K562 (cell line): ENCODE results near the gene GTF2A2. TPM values are rescaled to one million over a fixed set of nuclear protein-coding genes. Genes with fewer than 3 reads are reported as not detected.

Source experiments
- CBFA2T2 ChIP-seq: fragments of 450-650 bp; conservative IDR thresholded peaks from 2 replicates; pipeline ENCODE4 v1.6.1; 2017; ENCODE audit warnings: mild to moderate bottlenecking
- ESRRB ChIP-seq: fragments of 250-450 bp; sonication (Bioruptor Pico); IDR thresholded peaks from 2 replicates; pipeline ENCODE4 v1.5.0; 2020; ENCODE audit warnings: mild to moderate bottlenecking, moderate library complexity, borderline replicate concordance
- HNRNPH1 ChIP-seq: fragments of 200-400 bp; formaldehyde crosslinking; optimal IDR thresholded peaks from 2 replicates; pipeline ENCODE3; 2017; ENCODE audit warnings: low read depth, mild to moderate bottlenecking, low read length, moderate library complexity
- KAT7 ChIP-seq: sonication (generic); formaldehyde crosslinking; IDR thresholded peaks from 2 replicates; pipeline ENCODE4 v1.8.0; 2022; ENCODE audit warnings: missing genetic modification reagents, mild to moderate bottlenecking, borderline replicate concordance
- MAZ ChIP-seq, 2 experiments: fragments of 450-650 bp in 1 of 2; sonication (generic) in 1 of 2; formaldehyde crosslinking; IDR thresholded peaks in 1 of 2; conservative IDR thresholded peaks in 1 of 2; 2 replicates each; pipeline versions ENCODE4 v1.4.0 to v1.5.0; 2020; ENCODE audit warnings: mild to moderate bottlenecking in 1 of 2, missing genetic modification reagents in 1 of 2
- MTA2 ChIP-seq: fragments of 450-650 bp; IDR thresholded peaks from 2 replicates; pipeline ENCODE4 v1.6.1; 2016; ENCODE audit warnings: low read depth
- NBN ChIP-seq: fragments of 450-650 bp; IDR thresholded peaks from 2 replicates; pipeline ENCODE4 v1.6.1; 2016; ENCODE audit warnings: low read depth, mild to moderate bottlenecking
- PTRF ChIP-seq: fragments of 450-650 bp; IDR thresholded peaks from 2 replicates; pipeline ENCODE4 v1.6.1; 2016; ENCODE audit warnings: mild to moderate bottlenecking, missing genetic modification characterization, missing compliant biosample characterization
- SAFB ChIP-seq: fragments of 200-400 bp; formaldehyde crosslinking; IDR thresholded peaks from 2 replicates; pipeline ENCODE4 v1.6.1; 2017; ENCODE audit warnings: low read depth, low read length, borderline replicate concordance
- SMARCA4 ChIP-seq: fragments of 450-650 bp; IDR thresholded peaks from 2 replicates; pipeline ENCODE4 v1.6.1; 2016
- SMARCC2 ChIP-seq: fragments of 450-650 bp; IDR thresholded peaks from 2 replicates; pipeline ENCODE4 v1.6.1; 2017; ENCODE audit warnings: antibody characterized with exemption, moderate library complexity, mild to moderate bottlenecking, low read depth
- TBP ChIP-seq: optimal IDR thresholded peaks from 2 replicates; pipeline ENCODE3; 2011; ENCODE audit warnings: low read depth, low read length, improper control_type of control experiment
- TCFL5 ChIP-seq: fragments of 250-450 bp; sonication (Bioruptor Pico); conservative IDR thresholded peaks from 2 replicates; pipeline ENCODE4 v1.6.1; 2021; ENCODE audit warnings: mild to moderate bottlenecking, moderate library complexity, matching md5 sums
- ZFX ChIP-seq: sonication (generic); formaldehyde crosslinking; IDR thresholded peaks from 2 replicates; pipeline ENCODE4 v1.8.0; 2022; ENCODE audit warnings: mild to moderate bottlenecking, missing genetic modification reagents, moderate library complexity
- ZNF766 ChIP-seq: fragments of 200-800 bp; sonication (Bioruptor generic); conservative IDR thresholded peaks from 2 replicates; pipeline ENCODE4 v1.6.1; 2016; ENCODE audit warnings: missing genetic modification characterization, missing compliant biosample characterization
- polyA plus RNA-seq, 8 experiments: library from polyadenylated mRNA; depleted of rRNA in 4 of 8; stranded (reverse) in 5 of 8; unstranded in 3 of 8; fragments of >200 nt; fragmentation: Nextera tagmentation in 2 of 8; fragmentation: Illumina TruSeq in 1 of 8; extraction: Ambion mirVana in 2 of 8; extraction: Trizol in 1 of 8; gene quantifications; 2 replicates each; pipeline versions ENCODE4 v1.2.1 to v1.2.3, GENCODE V29; 2011 to 2014; ENCODE audit warnings: inconsistent platforms in 1 of 8, missing spikeins in 1 of 8
- total RNA-seq, 7 experiments: library from RNA; depleted of rRNA in 6 of 7; stranded (reverse); fragments of >200 nt in 6 of 7; fragmentation: Illumina TruSeq in 2 of 7; extraction: Trizol in 2 of 7; gene quantifications; 2 replicates each; pipeline versions ENCODE4 v1.2.1 to v1.2.3, GENCODE V29; 2011 to 2021; ENCODE audit warnings: low replicate concordance in 1 of 7
- TF ChIP-seq, protein P1 (sequence below), 3 experiments: fragments of 200-800 bp in 1 of 3; fragments of 250-450 bp in 1 of 3; fragments of 450-650 bp in 1 of 3; sonication (Bioruptor Pico) in 1 of 3; sonication (Bioruptor generic) in 1 of 3; formaldehyde crosslinking in 1 of 3; IDR thresholded peaks; 2 replicates each; pipeline versions ENCODE4 v1.6.1 to v1.8.0; 2016 to 2022; ENCODE audit warnings: mild to moderate bottlenecking in 2 of 3, missing genetic modification characterization in 2 of 3, missing compliant biosample characterization in 1 of 3, moderate library complexity in 1 of 3
- TF ChIP-seq, protein P2 (sequence below): sonication (generic); formaldehyde crosslinking; IDR thresholded peaks from 2 replicates; pipeline ENCODE4 v1.8.0; 2022; ENCODE audit warnings: missing genetic modification reagents, mild to moderate bottlenecking, moderate library complexity, borderline replicate concordance
- TF ChIP-seq, protein P3 (sequence below): fragments of 450-650 bp; formaldehyde crosslinking; IDR thresholded peaks from 2 replicates; pipeline ENCODE4 v1.4.0; 2020; ENCODE audit warnings: mild to moderate bottlenecking, moderate library complexity
- TF ChIP-seq, protein P4 (sequence below): fragments of 250-450 bp; sonication (Bioruptor Pico); IDR thresholded peaks from 2 replicates; pipeline ENCODE4 v1.4.0; 2020; ENCODE audit warnings: mild to moderate bottlenecking

Gene GTF2A2
- total and polyA plus RNA-seq, 9 of the 15 experiments (the other 6 are each of a cell fraction or from before 2014, with no cell fraction given), result 128 to 656 (median 172) TPM

DNA sequence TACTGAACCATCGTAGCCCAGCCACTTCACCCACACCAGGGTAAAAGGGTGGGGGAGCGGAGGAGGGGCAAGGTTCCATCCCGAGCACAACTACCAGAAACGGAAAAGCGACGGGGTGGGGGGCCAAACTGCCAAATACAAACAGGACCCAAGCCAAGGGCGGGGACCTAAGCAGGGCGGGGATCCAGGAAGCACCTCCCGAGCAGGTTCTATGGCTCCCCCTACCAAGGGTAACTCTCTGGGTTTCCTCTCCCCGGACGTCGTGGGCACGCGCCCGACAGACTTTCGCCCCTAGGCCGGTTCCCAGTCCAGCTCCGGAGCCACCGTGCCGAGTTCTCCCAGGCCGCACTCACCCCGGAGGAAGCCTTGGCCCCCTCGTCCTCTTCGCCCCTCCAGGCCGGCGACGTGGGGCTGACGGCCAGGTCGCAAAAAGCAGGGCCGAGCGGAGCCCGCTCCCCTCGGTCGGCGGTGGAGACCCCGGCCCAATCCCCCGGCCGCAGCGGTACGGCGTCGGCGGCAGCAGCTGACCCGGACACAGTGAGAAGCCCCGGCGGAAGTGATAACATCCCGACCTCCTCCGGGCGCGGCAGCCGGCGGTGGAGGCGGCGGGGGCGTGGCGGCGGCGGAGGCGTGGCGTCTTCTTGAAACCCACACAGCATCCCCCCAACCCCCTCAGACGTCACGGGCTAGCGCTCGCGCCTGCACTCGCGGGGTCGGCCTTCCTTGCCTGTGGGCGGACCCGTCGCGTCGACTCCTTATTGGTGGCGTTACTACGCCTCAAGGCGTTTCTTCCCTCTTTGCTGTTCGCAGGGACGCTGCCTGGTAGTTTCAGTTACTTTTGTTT, 31.7 kb upstream of the GTF2A2 start, which contains the start of gene BNIP2 (continued):
- TF ChIP-seq MAZ (CRISPR knock-in tag; conservative IDR thresholded peaks at IDR 0.05 in 1 of 2, IDR thresholded peaks at IDR 0.05 in 1 of 2) (peak; percentile 46 to 77), PTRF (tag) (no peak), ZFX (peak; percentile 96), MTA2 (0 out of 2 replicates have a peak, but pooled peaks have one; percentile 32), TCFL5 (CRISPR knock-in tag) (no peak), HNRNPH1 (no peak), NBN (no peak), SAFB (no peak), SMARCA4 (no peak), TBP (peak; percentile 75), CBFA2T2 (no peak), KAT7 (CRISPR knock-in tag) (peak; percentile 94; the same call in 1 of the 2 replicates), ESRRB (CRISPR knock-in tag) (no peak), ZNF766 (CRISPR knock-in tag) (peak; percentile 78; the same call in 1 of the 2 replicates), SMARCC2 (no peak)
- TF ChIP-seq, protein P1, sequence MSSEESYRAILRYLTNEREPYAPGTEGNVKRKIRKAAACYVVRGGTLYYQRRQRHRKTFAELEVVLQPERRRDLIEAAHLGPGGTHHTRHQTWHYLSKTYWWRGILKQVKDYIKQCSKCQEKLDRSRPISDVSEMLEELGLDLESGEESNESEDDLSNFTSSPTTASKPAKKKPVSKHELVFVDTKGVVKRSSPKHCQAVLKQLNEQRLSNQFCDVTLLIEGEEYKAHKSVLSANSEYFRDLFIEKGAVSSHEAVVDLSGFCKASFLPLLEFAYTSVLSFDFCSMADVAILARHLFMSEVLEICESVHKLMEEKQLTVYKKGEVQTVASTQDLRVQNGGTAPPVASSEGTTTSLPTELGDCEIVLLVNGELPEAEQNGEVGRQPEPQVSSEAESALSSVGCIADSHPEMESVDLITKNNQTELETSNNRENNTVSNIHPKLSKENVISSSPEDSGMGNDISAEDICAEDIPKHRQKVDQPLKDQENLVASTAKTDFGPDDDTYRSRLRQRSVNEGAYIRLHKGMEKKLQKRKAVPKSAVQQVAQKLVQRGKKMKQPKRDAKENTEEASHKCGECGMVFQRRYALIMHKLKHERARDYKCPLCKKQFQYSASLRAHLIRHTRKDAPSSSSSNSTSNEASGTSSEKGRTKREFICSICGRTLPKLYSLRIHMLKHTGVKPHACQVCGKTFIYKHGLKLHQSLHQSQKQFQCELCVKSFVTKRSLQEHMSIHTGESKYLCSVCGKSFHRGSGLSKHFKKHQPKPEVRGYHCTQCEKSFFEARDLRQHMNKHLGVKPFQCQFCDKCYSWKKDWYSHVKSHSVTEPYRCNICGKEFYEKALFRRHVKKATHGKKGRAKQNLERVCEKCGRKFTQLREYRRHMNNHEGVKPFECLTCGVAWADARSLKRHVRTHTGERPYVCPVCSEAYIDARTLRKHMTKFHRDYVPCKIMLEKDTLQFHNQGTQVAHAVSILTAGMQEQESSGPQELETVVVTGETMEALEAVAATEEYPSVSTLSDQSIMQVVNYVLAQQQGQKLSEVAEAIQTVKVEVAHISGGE (CRISPR knock-in tag; IDR thresholded peaks at IDR 0.05), result peak in 2 of 3 experiments; percentile 76 to 86; a peak in 4 of 6 replicates
- TF ChIP-seq, protein P2, sequence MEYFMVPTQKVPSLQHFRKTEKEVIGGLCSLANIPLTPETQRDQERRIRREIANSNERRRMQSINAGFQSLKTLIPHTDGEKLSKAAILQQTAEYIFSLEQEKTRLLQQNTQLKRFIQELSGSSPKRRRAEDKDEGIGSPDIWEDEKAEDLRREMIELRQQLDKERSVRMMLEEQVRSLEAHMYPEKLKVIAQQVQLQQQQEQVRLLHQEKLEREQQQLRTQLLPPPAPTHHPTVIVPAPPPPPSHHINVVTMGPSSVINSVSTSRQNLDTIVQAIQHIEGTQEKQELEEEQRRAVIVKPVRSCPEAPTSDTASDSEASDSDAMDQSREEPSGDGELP (CRISPR knock-in tag), result peak; percentile 94
- TF ChIP-seq, protein P3, sequence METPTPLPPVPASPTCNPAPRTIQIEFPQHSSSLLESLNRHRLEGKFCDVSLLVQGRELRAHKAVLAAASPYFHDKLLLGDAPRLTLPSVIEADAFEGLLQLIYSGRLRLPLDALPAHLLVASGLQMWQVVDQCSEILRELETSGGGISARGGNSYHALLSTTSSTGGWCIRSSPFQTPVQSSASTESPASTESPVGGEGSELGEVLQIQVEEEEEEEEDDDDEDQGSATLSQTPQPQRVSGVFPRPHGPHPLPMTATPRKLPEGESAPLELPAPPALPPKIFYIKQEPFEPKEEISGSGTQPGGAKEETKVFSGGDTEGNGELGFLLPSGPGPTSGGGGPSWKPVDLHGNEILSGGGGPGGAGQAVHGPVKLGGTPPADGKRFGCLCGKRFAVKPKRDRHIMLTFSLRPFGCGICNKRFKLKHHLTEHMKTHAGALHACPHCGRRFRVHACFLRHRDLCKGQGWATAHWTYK (CRISPR knock-in tag), result peak; percentile 90
- TF ChIP-seq, protein P4, sequence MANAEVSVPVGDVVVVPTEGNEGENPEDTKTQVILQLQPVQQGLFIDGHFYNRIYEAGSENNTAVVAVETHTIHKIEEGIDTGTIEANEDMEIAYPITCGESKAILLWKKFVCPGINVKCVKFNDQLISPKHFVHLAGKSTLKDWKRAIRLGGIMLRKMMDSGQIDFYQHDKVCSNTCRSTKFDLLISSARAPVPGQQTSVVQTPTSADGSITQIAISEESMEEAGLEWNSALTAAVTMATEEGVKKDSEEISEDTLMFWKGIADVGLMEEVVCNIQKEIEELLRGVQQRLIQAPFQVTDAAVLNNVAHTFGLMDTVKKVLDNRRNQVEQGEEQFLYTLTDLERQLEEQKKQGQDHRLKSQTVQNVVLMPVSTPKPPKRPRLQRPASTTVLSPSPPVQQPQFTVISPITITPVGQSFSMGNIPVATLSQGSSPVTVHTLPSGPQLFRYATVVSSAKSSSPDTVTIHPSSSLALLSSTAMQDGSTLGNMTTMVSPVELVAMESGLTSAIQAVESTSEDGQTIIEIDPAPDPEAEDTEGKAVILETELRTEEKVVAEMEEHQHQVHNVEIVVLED, result peak; percentile 66
